Measurements from ENCODE around the gene TSC1.

Gene TSC1

DNA sequence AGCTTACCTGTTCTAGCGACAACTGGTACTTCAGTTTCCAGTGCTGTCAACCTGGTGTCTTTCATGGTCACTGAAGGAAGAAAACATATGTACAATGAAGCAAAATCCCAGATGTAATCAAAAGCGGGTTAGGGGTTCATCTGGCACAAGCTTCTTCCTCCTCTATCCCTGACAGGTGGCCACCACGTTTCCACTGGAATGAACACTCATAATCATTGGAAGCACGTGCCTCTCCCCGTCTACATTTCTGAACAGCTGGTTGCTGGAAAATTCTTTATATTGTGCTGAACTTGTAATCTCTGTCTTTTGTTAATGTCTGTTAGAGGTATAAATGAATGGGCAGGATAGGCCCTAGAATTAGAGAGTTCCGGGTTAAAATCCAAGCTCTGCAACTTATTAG is 9.4 kb downstream of the TSC1 start:
- TF ChIP-seq, protein P1, sequence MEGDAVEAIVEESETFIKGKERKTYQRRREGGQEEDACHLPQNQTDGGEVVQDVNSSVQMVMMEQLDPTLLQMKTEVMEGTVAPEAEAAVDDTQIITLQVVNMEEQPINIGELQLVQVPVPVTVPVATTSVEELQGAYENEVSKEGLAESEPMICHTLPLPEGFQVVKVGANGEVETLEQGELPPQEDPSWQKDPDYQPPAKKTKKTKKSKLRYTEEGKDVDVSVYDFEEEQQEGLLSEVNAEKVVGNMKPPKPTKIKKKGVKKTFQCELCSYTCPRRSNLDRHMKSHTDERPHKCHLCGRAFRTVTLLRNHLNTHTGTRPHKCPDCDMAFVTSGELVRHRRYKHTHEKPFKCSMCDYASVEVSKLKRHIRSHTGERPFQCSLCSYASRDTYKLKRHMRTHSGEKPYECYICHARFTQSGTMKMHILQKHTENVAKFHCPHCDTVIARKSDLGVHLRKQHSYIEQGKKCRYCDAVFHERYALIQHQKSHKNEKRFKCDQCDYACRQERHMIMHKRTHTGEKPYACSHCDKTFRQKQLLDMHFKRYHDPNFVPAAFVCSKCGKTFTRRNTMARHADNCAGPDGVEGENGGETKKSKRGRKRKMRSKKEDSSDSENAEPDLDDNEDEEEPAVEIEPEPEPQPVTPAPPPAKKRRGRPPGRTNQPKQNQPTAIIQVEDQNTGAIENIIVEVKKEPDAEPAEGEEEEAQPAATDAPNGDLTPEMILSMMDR (conservative IDR thresholded peaks at IDR 0.05; ENCODE audit: low read length): no peak
- H3K4me3 ChIP-seq (ENCODE audit: low read length): no peak overlapping the region
- DNase-seq (ENCODE audit: low read depth): no peak

DNA sequence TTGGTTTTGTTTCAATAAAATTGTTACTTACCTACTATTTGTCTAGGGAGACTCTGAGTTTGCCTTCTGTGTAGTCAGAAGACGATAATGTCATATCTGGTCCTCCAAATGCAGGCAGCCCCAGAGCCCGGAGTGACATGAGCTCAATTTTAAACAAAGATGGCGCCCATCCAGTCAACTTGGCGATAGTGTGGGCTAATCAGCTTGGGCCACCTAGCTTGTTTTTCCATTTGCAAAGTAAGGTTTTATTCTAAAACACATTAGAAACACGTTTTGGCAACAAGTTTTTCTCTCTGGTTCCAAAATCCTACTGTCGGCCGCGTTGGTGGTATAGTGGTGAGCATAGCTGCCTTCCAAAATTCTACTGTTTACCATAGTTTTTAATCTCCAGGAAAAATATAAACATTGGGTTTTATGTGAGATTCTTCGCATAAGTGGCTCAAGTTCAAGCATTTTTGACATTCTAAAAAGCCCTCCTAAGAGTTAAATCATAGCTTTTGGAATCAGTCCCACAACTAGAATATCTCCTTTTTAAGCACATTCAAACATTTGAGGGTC is 13.2 kb downstream of the TSC1 start:
- H3K4me3 ChIP-seq (ENCODE audit: low read length): no peak overlapping the region
- TF ChIP-seq, protein P1 (conservative IDR thresholded peaks at IDR 0.05; ENCODE audit: low read length): no peak
- no peak for DNase-seq (ENCODE audit: low read depth)

DNA sequence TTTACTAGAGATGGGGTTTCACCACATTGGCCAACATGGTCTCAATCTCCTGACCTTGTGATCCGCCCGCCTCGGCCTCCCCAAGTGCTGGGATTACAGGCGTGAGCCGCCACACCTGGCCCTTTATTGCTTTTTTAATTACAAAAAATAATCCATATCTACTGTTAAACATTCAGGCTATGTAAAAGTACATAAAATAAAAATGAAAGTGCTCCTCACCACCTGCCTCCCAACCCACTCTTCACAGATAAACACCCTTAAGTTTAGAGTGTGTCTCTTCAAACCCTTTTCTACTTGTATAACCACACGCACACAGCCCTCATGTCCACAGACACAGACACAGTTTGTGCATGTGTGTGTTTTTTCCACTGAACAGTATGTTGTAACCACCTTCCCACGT is 16.7 kb downstream of the TSC1 start:
- no peak overlapping the region for H3K4me3 ChIP-seq (ENCODE audit: low read length)
- TF ChIP-seq, protein P1 (conservative IDR thresholded peaks at IDR 0.05; ENCODE audit: low read length): no peak
- no peak for DNase-seq (ENCODE audit: low read depth)

DNA sequence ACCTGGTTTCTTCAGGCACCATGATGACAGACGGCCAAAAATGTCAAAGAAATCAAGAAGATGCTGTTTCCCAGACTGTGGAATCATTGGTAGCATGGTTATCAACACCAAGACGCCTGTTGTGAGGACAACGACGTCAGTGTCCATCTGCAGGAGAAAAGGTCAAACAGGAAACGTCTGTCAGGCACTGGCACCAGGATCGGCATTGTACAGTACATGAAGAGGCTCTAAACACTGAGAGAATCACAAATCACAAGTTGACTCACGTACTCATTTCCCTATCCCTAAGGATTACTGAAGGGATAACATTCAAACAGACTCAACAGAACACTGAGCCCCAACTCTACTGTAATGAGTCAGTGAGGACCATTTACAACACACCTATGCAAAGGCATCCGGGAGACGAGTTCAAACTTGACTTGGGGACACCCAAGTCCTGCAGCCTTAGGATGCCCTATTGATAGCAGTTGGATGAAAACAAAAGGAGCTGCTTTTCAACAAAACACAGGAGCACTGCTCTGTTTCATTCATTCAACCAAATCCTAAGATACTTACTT is 21.0 kb downstream of the TSC1 start:
- H3K4me3 ChIP-seq (ENCODE audit: low read length): no peak overlapping the region
- TF ChIP-seq, protein P1 (conservative IDR thresholded peaks at IDR 0.05; ENCODE audit: low read length): no peak
- no peak for DNase-seq (ENCODE audit: low read depth)

DNA sequence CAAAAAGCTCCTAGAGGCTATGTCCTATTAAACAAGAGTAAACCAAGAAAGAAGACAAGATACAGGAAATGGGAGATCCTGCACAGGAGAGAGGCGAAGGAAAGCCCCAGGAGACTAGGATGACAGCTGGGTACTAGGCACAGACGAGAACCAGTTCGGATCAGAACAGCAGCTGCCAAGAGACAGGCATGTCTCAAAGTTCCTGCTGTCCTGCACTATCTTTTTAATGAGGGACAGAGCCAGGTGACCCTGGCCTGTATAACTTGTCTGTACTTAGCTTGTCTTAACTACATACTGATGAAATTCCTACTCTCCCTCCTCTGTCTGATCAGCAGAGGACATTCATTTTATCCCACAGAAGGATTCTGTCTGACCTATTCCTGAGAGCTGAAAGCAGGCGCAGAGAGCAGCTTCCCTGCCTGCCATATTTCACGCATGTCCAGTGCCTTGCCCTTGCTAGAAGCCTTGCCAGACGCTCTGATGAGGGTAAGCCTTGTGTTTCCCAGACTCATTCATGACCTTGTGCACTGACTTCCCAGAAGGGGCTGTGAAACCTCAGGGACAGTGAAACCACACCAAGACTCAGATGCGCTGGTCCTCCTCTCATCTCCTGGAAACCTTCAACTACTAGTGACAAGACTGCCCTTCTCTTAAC is 24.7 kb downstream of the TSC1 start:
- TF ChIP-seq, protein P1 (conservative IDR thresholded peaks at IDR 0.05; ENCODE audit: low read length): no peak
- DNase-seq (ENCODE audit: low read depth): no peak

DNA sequence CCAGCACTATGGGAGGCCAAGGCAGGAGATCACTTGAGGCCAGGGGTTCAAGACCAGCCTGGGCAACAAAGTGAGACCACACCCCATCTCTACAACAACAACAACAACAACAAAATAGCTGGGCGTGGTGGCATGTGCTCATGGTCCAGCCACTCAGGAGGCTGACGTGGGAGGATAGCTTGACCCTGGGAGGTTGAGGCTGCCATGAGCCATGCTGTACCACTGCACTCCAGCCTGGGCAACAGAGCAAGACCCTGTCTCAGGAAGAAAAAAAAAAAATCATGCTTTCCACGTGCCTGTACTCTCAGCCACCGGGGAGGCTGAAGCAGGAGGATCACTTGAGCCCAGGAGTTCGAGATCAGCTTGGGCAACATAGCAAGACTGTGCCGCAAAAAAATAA is 29.5 kb downstream of the TSC1 start:
- no peak for DNase-seq (ENCODE audit: low read depth)
- H3K4me3 ChIP-seq (ENCODE audit: low read length): no peak overlapping the region
- TF ChIP-seq, protein P1 (conservative IDR thresholded peaks at IDR 0.05; ENCODE audit: low read length): no peak

More for the DNA sequence above, 24.7 kb downstream of the TSC1 start:
- no peak overlapping the region for H3K4me3 ChIP-seq (ENCODE audit: low read length)

DNA sequence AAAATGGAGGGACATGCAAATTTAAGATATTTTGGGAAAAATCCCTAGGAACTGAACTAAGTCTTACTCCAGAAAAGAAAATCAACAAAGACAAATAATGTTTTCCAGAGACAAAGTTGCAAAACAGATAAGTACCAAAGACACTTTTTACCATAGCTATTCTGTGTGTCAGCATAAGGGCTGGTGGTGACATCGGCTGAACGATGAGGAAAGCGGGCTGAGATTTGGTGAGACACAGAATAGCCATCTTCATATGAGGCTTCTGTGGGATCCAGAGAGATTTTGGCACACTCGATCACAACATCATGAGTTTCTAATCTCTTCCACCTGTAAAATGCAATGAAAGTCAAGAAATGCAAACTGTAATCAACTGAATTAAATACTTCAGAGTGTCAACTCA is 32.3 kb downstream of the TSC1 start:
- TF ChIP-seq, protein P1 (conservative IDR thresholded peaks at IDR 0.05; ENCODE audit: low read length): no peak
- no peak overlapping the region for H3K4me3 ChIP-seq (ENCODE audit: low read length)
- DNase-seq (ENCODE audit: low read depth): no peak
